BLaER1 (cell line): ENCODE measurements around the gene CD7.

ENCODE experiments used
- H3K27ac ChIP-seq: shearing (Covaris generic); formaldehyde crosslinking; 2 replicates; pipeline ENCODE4 v1.8.1; 2022
- H3K27me3 ChIP-seq: shearing (Covaris generic); formaldehyde crosslinking; 2 replicates; pipeline ENCODE4 v1.8.1; 2022
- H3K36me3 ChIP-seq: shearing (Covaris generic); formaldehyde crosslinking; 2 replicates; pipeline ENCODE4 v1.8.1; 2022
- H3K4me1 ChIP-seq: shearing (Covaris generic); formaldehyde crosslinking; 2 replicates; pipeline ENCODE4 v1.8.1; 2022
- H3K4me2 ChIP-seq: shearing (Covaris generic); formaldehyde crosslinking; 2 replicates; pipeline ENCODE4 v1.8.1; 2022
- H3K4me3 ChIP-seq: shearing (Covaris generic); formaldehyde crosslinking; 2 replicates; pipeline ENCODE4 v1.8.1; 2022
- H3K9ac ChIP-seq: shearing (Covaris generic); formaldehyde crosslinking; 2 replicates; pipeline ENCODE4 v1.8.1; 2022
- H3K9me3 ChIP-seq: shearing (Covaris generic); formaldehyde crosslinking; 2 replicates; pipeline ENCODE4 v1.8.1; 2022
- H4K20me1 ChIP-seq: shearing (Covaris generic); formaldehyde crosslinking; 2 replicates; pipeline ENCODE4 v1.8.1; 2022
- Cebpa-rat ChIP-seq: shearing (Covaris generic); IDR thresholded peaks from 2 replicates; pipeline ENCODE4 v1.8.1; 2022

Gene CD7

GRCh38 chr17:82328141-82328993, 11.0 kb upstream of the CD7 start:
- no peaks in the 10 kb centered on the region for H3K9me3 ChIP-seq
- peaks cover 52% of the 10 kb centered on the region for H3K27me3 ChIP-seq
- H3K4me3 ChIP-seq, result no peak overlapping the region
- H3K4me1 ChIP-seq, result peaks cover 88% of the 10 kb centered on the region
- peak overlapping the region; percentile 97 for H3K4me2 ChIP-seq
- peaks cover 25% of the 10 kb centered on the region for H4K20me1 ChIP-seq
- H3K9ac ChIP-seq, result no peak overlapping the region
- no peaks in the 10 kb centered on the region for H3K36me3 ChIP-seq
- no peak for TF ChIP-seq Cebpa-rat
- H3K27ac ChIP-seq, result no peak overlapping the region

- Histone ChIP-seq H3K27ac (no peak overlapping the region), H3K4me3 (no peak overlapping the region), H3K36me3 (no peaks in the 10 kb centered on the region), H4K20me1 (peaks cover 24% of the 10 kb centered on the region), H3K27me3 (peaks cover 47% of the 10 kb centered on the region), H3K9ac (no peak overlapping the region), H3K4me1 (peaks cover 81% of the 10 kb centered on the region), H3K9me3 (no peaks in the 10 kb centered on the region), H3K4me2 (peak overlapping the region; percentile 97; the same call in 1 of the 2 replicates)
- TF ChIP-seq Cebpa-rat, result no peak
Observed at GRCh38 chr17:82327757-82328140, 10.3 kb upstream of the CD7 start.

GRCh38 chr17:82327289-82327688, 9.9 kb upstream of the CD7 start:
- peaks cover 20% of the 10 kb centered on the region for H4K20me1 ChIP-seq
- H3K9ac ChIP-seq, result no peak overlapping the region
- H3K4me2 ChIP-seq, result 0 out of 2 replicates have a peak overlapping the region, but pooled peaks have one; percentile 2
- peaks cover 46% of the 10 kb centered on the region for H3K27me3 ChIP-seq
- no peaks in the 10 kb centered on the region for H3K9me3 ChIP-seq
- no peak overlapping the region for H3K4me3 ChIP-seq
- peaks cover 77% of the 10 kb centered on the region for H3K4me1 ChIP-seq
- no peaks in the 10 kb centered on the region for H3K36me3 ChIP-seq
- no peak for TF ChIP-seq Cebpa-rat
- H3K27ac ChIP-seq, result no peak overlapping the region

GRCh38 chr17:82325286-82326180, 8.1 kb upstream of the CD7 start:
- Histone ChIP-seq H3K27me3 (peaks cover 46% of the 10 kb centered on the region), H3K4me1 (peaks cover 68% of the 10 kb centered on the region), H3K27ac (no peak overlapping the region)

GRCh38 chr17:82324566-82325285, 7.3 kb upstream of the CD7 start:
- Histone ChIP-seq H4K20me1 (peaks cover 14% of the 10 kb centered on the region; the same call in 1 of the 2 replicates), H3K4me1 (peaks cover 60% of the 10 kb centered on the region), H3K9ac (no peak overlapping the region), H3K9me3 (no peaks in the 10 kb centered on the region), H3K4me2 (peak overlapping the region; percentile 66), H3K27ac (no peak overlapping the region), H3K27me3 (peaks cover 41% of the 10 kb centered on the region), H3K4me3 (no peak overlapping the region), H3K36me3 (no peaks in the 10 kb centered on the region)
- TF ChIP-seq Cebpa-rat, result no peak

More at GRCh38 chr17:82325286-82326180, 8.1 kb upstream of the CD7 start:
- Histone ChIP-seq H3K4me3 (no peak overlapping the region), H3K4me2 (peak overlapping the region; percentile 66), H3K9me3 (no peaks in the 10 kb centered on the region), H3K9ac (no peak overlapping the region), H3K36me3 (no peaks in the 10 kb centered on the region), H4K20me1 (peaks cover 15% of the 10 kb centered on the region)
- no peak for TF ChIP-seq Cebpa-rat

GRCh38 chr17:82323514-82324234, 6.3 kb upstream of the CD7 start:
- Histone ChIP-seq H3K27me3 (peaks cover 41% of the 10 kb centered on the region), H3K9me3 (peaks cover 8% of the 10 kb centered on the region; the same call in 1 of the 2 replicates), H3K27ac (no peak overlapping the region), H3K4me2 (peak overlapping the region; percentile 59), H3K9ac (no peak overlapping the region), H4K20me1 (peaks cover 8% of the 10 kb centered on the region; the same call in 1 of the 2 replicates), H3K4me3 (no peak overlapping the region), H3K36me3 (no peaks in the 10 kb centered on the region), H3K4me1 (peaks cover 50% of the 10 kb centered on the region)
- TF ChIP-seq Cebpa-rat, result no peak

GRCh38 chr17:82322526-82323453, 5.4 kb upstream of the CD7 start:
- H3K36me3 ChIP-seq, result no peaks in the 10 kb centered on the region
- no peak overlapping the region for H3K27ac ChIP-seq
- H3K4me3 ChIP-seq, result no peak overlapping the region
- peaks cover 41% of the 10 kb centered on the region for H3K27me3 ChIP-seq
- H4K20me1 ChIP-seq, result peaks cover 8% of the 10 kb centered on the region; the same call in 1 of the 2 replicates
- H3K4me2 ChIP-seq, result peak overlapping the region; percentile 12; the same call in 1 of the 2 replicates
- TF ChIP-seq Cebpa-rat, result no peak
- peaks cover 14% of the 10 kb centered on the region; the same call in 1 of the 2 replicates for H3K9me3 ChIP-seq
- peaks cover 42% of the 10 kb centered on the region for H3K4me1 ChIP-seq
- H3K9ac ChIP-seq, result no peak overlapping the region

- TF ChIP-seq Cebpa-rat, result no peak
- H3K9ac ChIP-seq, result no peak overlapping the region
- peaks cover 8% of the 10 kb centered on the region; the same call in 1 of the 2 replicates for H4K20me1 ChIP-seq
- H3K4me2 ChIP-seq, result peak overlapping the region; percentile 12; the same call in 1 of the 2 replicates
- no peak overlapping the region for H3K4me3 ChIP-seq
- no peak overlapping the region for H3K27ac ChIP-seq
- H3K9me3 ChIP-seq, result peaks cover 14% of the 10 kb centered on the region; the same call in 1 of the 2 replicates
- H3K27me3 ChIP-seq, result peaks cover 47% of the 10 kb centered on the region
- no peaks in the 10 kb centered on the region for H3K36me3 ChIP-seq
- peaks cover 50% of the 10 kb centered on the region for H3K4me1 ChIP-seq
Observed at GRCh38 chr17:82321947-82322466, 4.6 kb upstream of the CD7 start.
